ENCODE data around the gene SUSD3. TPM values are rescaled to one million over a fixed set of nuclear protein-coding genes. Genes with fewer than 3 reads are reported as not detected.

Gene SUSD3
- total and polyA plus RNA-seq, 7 experiments from 2014 or later: 62.8 to 315 (median 78.8) TPM

- Histone ChIP-seq H3K9me3 (ENCODE audit: control insufficient read depth in 2 of 3, low read length in 3 of 3) (no peaks in the 10 kb centered on the region), H3K27me3 (ENCODE audit: control insufficient read depth in 2 of 2, insufficient read depth in 2 of 2, low read length in 2 of 2) (no peaks in the 10 kb centered on the region), H3K27ac (ENCODE audit: low read depth, low read length) (peak overlapping the region; percentile 59), H3K36me3 (ENCODE audit: control insufficient read depth in 2 of 3, insufficient read depth in 3 of 3, low read length in 3 of 3) (peaks cover 0 to 26% (median 6%) of the 10 kb centered on the region in 3 experiments), H3K4me3 (ENCODE audit: low read length) (no peak overlapping the region), H3K4me1 (ENCODE audit: control insufficient read depth in 2 of 2, insufficient read depth in 2 of 2, low read length in 2 of 2) (peaks cover 0 to 36% of the 10 kb centered on the region in 2 donors)
- Mint-ChIP-seq H3K4me3 (peak overlapping the region in 2 of 10 donors; percentile 12 to 16), H3K9me3 (peaks cover 0 to 14% (median 0%) of the 10 kb centered on the region in 11 donors), H3K27me3 (no peaks in the 10 kb centered on the region), H3K36me3 (peaks cover 0 to 9% (median 4%) of the 10 kb centered on the region in 5 donors), H3K27ac (peak overlapping the region in 8 of 9 donors; percentile 77 to 95 (median 93)), H3K4me1 (peaks cover 34 to 82% (median 69%) of the 10 kb centered on the region in 7 donors)
- CTCF ChIA-PET: interaction anchor here (1.1 to 3.0 kb wide), 3 partner anchors 11 to 21 kb away, joined by 4 to 11 read pairs (median 4); no protein-coding TSS in a partner anchor
- DNase-seq: no peak
- POLR2A ChIA-PET: interaction anchor here (2.1 to 6.8 kb wide), 7 partner anchors 9 to 27 kb away, joined by 7 to 94 read pairs (median 23); no protein-coding TSS in a partner anchor
- no peak for ATAC-seq
- intact Hi-C loops (cut with micrococcal nuclease): no loop called here
Observed at GRCh38 chr9:93039976-93040375, 18.5 kb upstream of the SUSD3 start.

- Mint-ChIP-seq H3K27ac (peak overlapping the region; percentile 46 to 95 (median 92)), H3K4me3 (peak overlapping the region in 1 of 10 donors; percentile 60), H3K9me3 (peaks cover 0 to 14% (median 0%) of the 10 kb centered on the region in 11 donors), H3K27me3 (no peaks in the 10 kb centered on the region), H3K36me3 (peaks cover 0 to 10% (median 4%) of the 10 kb centered on the region in 5 donors), H3K4me1 (peaks cover 34 to 87% (median 69%) of the 10 kb centered on the region in 7 donors)
- H3K4me3 ChIP-seq (ENCODE audit: low read length): no peak overlapping the region
- H3K27me3 ChIP-seq (ENCODE audit: control insufficient read depth in 2 of 2, insufficient read depth in 2 of 2, low read length in 2 of 2): no peaks in the 10 kb centered on the region
- H3K9me3 ChIP-seq (ENCODE audit: control insufficient read depth in 2 of 3, low read length in 3 of 3): no peaks in the 10 kb centered on the region
- peaks cover 0 to 36% of the 10 kb centered on the region in 2 donors for H3K4me1 ChIP-seq (ENCODE audit: control insufficient read depth in 2 of 2, insufficient read depth in 2 of 2, low read length in 2 of 2)
- no peak for ATAC-seq
- CTCF ChIA-PET: interaction anchor here (0.6 to 3.0 kb wide), 6 partner anchors 10 to 37 kb away, joined by 3 to 11 read pairs (median 4); no protein-coding TSS in a partner anchor
- peaks cover 0 to 21% (median 6%) of the 10 kb centered on the region in 3 experiments for H3K36me3 ChIP-seq (ENCODE audit: control insufficient read depth in 2 of 3, insufficient read depth in 3 of 3, low read length in 3 of 3)
- intact Hi-C loops (cut with micrococcal nuclease): no loop called here
- POLR2A ChIA-PET: interaction anchor here (1.0 to 6.8 kb wide), 11 partner anchors 10 to 75 kb away, joined by 3 to 94 read pairs (median 11); no protein-coding TSS in a partner anchor
- DNase-seq: no peak
- H3K27ac ChIP-seq (ENCODE audit: low read depth, low read length): peak overlapping the region; percentile 55
Observed at GRCh38 chr9:93040409-93040808, 18.1 kb upstream of the SUSD3 start.

- no peak for ATAC-seq
Observed at GRCh38 chr9:93041108-93041802, 17.2 kb upstream of the SUSD3 start.

GRCh38 chr9:93043122-93043521 lies 15.4 kb upstream of the SUSD3 start:
- POLR2A ChIA-PET: interaction anchor here (1.8 to 6.8 kb wide), 3 partner anchors 10 to 22 kb away, joined by 8 to 94 read pairs (median 13); no protein-coding TSS in a partner anchor
- no peaks in the 10 kb centered on the region for H3K9me3 ChIP-seq (ENCODE audit: control insufficient read depth in 2 of 3, low read length in 3 of 3)
- Mint-ChIP-seq H3K27ac (peak overlapping the region; percentile 31 to 96 (median 94)), H3K9me3 (peaks cover 0 to 12% (median 0%) of the 10 kb centered on the region in 11 donors), H3K4me3 (peak overlapping the region in 8 of 10 donors; percentile 14 to 75 (median 52)), H3K36me3 (peaks cover 0 to 13% (median 0%) of the 10 kb centered on the region in 5 donors), H3K4me1 (peaks cover 31 to 78% (median 65%) of the 10 kb centered on the region in 7 donors), H3K27me3 (peaks cover 0 to 2% (median 0%) of the 10 kb centered on the region in 5 donors)
- H3K27ac ChIP-seq (ENCODE audit: low read depth, low read length): peak overlapping the region; percentile 51
- no peaks in the 10 kb centered on the region for H3K36me3 ChIP-seq (ENCODE audit: control insufficient read depth in 2 of 3, insufficient read depth in 3 of 3, low read length in 3 of 3)
- no peak overlapping the region for H3K4me3 ChIP-seq (ENCODE audit: low read length)
- intact Hi-C loops (cut with micrococcal nuclease): loop anchor here in 1 of 2 donors (1.0 kb wide), 1 partner anchor 15 kb away; no protein-coding TSS in a partner anchor
- peaks cover 0 to 22% of the 10 kb centered on the region in 2 donors for H3K4me1 ChIP-seq (ENCODE audit: control insufficient read depth in 2 of 2, insufficient read depth in 2 of 2, low read length in 2 of 2)
- H3K27me3 ChIP-seq (ENCODE audit: control insufficient read depth in 2 of 2, insufficient read depth in 2 of 2, low read length in 2 of 2): no peaks in the 10 kb centered on the region
- ATAC-seq (peak; percentile 63), DNase-seq (peak in 1 of 9 donors; percentile 50)
- CTCF ChIA-PET: no interaction called here

More at GRCh38 chr9:93041108-93041802, 17.2 kb upstream of the SUSD3 start:
- H3K27ac Mint-ChIP-seq: peak overlapping the region; percentile 55 to 95 (median 92)
- H3K4me3 Mint-ChIP-seq: peak overlapping the region in 5 of 10 donors; percentile 8 to 60 (median 48)
- Histone ChIP-seq H3K27ac (ENCODE audit: low read depth, low read length) (peak overlapping the region; percentile 55), H3K4me1 (ENCODE audit: control insufficient read depth in 2 of 2, insufficient read depth in 2 of 2, low read length in 2 of 2) (peaks cover 0 to 29% of the 10 kb centered on the region in 2 donors), H3K36me3 (ENCODE audit: control insufficient read depth in 2 of 3, insufficient read depth in 3 of 3, low read length in 3 of 3) (peaks cover 0 to 13% (median under 1%) of the 10 kb centered on the region in 3 experiments), H3K27me3 (ENCODE audit: control insufficient read depth in 2 of 2, insufficient read depth in 2 of 2, low read length in 2 of 2) (no peaks in the 10 kb centered on the region), H3K9me3 (ENCODE audit: control insufficient read depth in 2 of 3, low read length in 3 of 3) (no peaks in the 10 kb centered on the region), H3K4me3 (ENCODE audit: low read length) (no peak overlapping the region)
- H3K36me3 Mint-ChIP-seq: peaks cover 0 to 13% (median 0%) of the 10 kb centered on the region in 5 donors
- peaks cover 0 to 14% (median 0%) of the 10 kb centered on the region in 11 donors for H3K9me3 Mint-ChIP-seq
- no peak for DNase-seq
- peaks cover 0 to 2% (median 0%) of the 10 kb centered on the region in 5 donors for H3K27me3 Mint-ChIP-seq
- intact Hi-C loops (cut with micrococcal nuclease): no loop called here
- ChIA-PET POLR2A (interaction anchor here (0.6 to 6.8 kb wide), 13 partner anchors 10 to 76 kb away, joined by 3 to 94 read pairs (median 7); no protein-coding TSS in a partner anchor), CTCF (interaction anchor here (0.6 to 3.0 kb wide), 5 partner anchors 10 to 84 kb away, joined by 3 to 11 read pairs (median 3); no protein-coding TSS in a partner anchor)
- peaks cover 32 to 85% (median 67%) of the 10 kb centered on the region in 7 donors for H3K4me1 Mint-ChIP-seq

- Histone ChIP-seq H3K9me3 (ENCODE audit: control insufficient read depth in 2 of 3, low read length in 3 of 3) (no peaks in the 10 kb centered on the region), H3K4me1 (ENCODE audit: control insufficient read depth in 2 of 2, insufficient read depth in 2 of 2, low read length in 2 of 2) (peaks cover 0 to 20% of the 10 kb centered on the region in 2 donors), H3K4me3 (ENCODE audit: low read length) (no peak overlapping the region), H3K36me3 (ENCODE audit: control insufficient read depth in 2 of 3, insufficient read depth in 3 of 3, low read length in 3 of 3) (no peaks in the 10 kb centered on the region), H3K27me3 (ENCODE audit: control insufficient read depth in 2 of 2, insufficient read depth in 2 of 2, low read length in 2 of 2) (no peaks in the 10 kb centered on the region), H3K27ac (ENCODE audit: low read depth, low read length) (no peak overlapping the region)
- peaks cover 0 to 13% (median 0%) of the 10 kb centered on the region in 5 donors for H3K36me3 Mint-ChIP-seq
- H3K27me3 Mint-ChIP-seq: peaks cover 0 to 4% (median 0%) of the 10 kb centered on the region in 5 donors
- ChIA-PET POLR2A (interaction anchor here (1.5 to 2.0 kb wide), 2 partner anchors 12 to 23 kb away, joined by 4 to 5 read pairs; no protein-coding TSS in a partner anchor), CTCF (no interaction called here)
- intact Hi-C loops (cut with micrococcal nuclease): no loop called here
- H3K4me1 Mint-ChIP-seq: peaks cover 30 to 74% (median 58%) of the 10 kb centered on the region in 7 donors
- peak overlapping the region in 1 of 10 donors; percentile 21 for H3K4me3 Mint-ChIP-seq
- H3K9me3 Mint-ChIP-seq: peaks cover 0 to 13% (median 0%) of the 10 kb centered on the region in 11 donors
- ATAC-seq (peak; percentile 27), DNase-seq (no peak)
- H3K27ac Mint-ChIP-seq: peak overlapping the region in 6 of 9 donors; percentile 25 to 95 (median 55)
Observed at GRCh38 chr9:93045521-93045920, 13.0 kb upstream of the SUSD3 start.

Measured in naive thymus-derived CD4-positive, alpha-beta T cell (primary cell).